KBM-7 (cell line): ENCODE measurements around the gene CLK3.
"Not testable (repeated sequence)": the region's sequence is repeated elsewhere in the genome, so short reads cannot be mapped to it uniquely, and the experiment has no call there.

Source experiments
- DNase-seq: peaks from one replicate; pipeline ENCODE4 v3.0.0-alpha.2; 2015
- in situ Hi-C: fragments of 300-500 bp; cut with MboI; formaldehyde crosslinking; loops from 2 replicates; pipeline ENCODE4 v1.14.3; 2020; ENCODE audit warnings: low sequenced_read_pairs, low pct_unique_long_range_greater_than_20kb, mixed read lengths

CLK3 gene

GRCh38 chr15:74661280-74661679 is 45.6 kb downstream of the CLK3 start:
- in situ Hi-C loops, DNase-seq: not testable (repeated sequence)

DNA sequence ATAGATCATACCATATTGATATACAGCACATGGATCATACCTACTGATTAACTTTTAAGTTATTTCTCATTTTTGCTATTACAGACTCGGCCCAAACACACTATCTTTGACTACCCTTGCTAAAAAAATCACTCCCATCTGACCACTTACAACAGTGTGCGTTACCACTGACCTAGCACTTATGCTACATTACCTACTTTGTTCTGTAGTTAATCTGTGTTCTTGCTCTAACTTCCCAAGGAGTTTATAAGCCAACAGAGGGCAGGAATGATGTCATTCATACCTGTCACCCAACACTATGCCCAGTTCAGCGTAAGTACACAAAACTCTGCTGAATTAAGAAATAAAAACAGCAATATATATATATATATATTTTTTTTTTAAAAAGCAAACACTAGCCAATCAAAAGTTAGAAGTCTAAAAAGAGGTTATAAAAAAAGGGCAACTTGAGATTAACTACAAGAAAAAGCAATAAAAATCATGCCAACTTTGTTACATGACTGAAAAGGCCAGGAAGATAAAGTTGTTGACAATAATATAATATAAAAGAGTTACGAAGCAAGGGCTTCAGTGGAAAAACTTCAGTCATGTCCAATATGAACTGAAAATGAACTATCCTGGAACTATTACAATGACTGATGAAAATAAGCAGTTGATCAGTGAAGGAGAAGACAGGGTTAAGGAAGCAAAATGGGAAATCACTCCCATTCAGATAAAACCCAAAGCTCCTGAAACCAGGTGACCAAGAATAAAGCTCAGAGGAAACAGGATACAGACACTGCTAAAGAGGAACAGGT is 46.6 kb downstream of the CLK3 start:
- DNase-seq: no peak
- in situ Hi-C loops: no loop called here

DNA sequence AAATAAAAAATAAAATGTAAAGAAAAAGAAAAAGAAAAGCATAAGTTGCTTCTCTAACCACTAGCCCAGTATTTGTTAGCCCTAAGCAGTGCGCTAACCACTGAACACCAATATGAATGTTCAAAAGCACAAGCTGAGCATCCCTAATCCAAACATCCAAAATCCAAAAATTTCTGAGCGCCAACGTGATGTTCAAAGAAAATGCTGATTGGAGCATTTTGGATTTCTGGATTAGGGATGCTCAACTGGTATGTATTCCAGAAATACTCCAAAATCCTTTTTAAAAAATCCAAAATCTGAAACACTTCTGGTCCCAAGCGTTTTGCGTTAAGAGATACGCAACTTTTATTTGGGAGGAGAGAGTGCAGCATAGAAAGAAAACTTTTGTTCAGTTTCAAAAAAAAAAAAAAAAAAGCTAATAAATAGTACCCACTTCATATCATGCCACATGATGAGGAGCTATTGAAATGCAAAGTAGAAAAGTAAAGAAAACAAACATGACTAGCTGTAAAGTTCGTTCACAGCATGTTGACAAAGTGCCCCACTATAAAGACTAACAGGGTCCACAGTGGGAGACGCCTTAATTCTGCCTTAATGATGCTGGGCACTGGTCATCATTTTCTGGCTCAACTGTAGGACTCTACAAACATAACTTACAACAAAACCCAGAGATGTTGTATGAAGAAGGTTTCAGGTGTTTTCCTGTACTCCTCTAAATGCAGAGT is 47.8 kb downstream of the CLK3 start:
- DNase-seq: no peak
- in situ Hi-C loops: no loop called here

- in situ Hi-C loops: no loop called here
- DNase-seq: no peak
Observed at GRCh38 chr15:74664028-74664616, 48.5 kb downstream of the CLK3 start.

DNA sequence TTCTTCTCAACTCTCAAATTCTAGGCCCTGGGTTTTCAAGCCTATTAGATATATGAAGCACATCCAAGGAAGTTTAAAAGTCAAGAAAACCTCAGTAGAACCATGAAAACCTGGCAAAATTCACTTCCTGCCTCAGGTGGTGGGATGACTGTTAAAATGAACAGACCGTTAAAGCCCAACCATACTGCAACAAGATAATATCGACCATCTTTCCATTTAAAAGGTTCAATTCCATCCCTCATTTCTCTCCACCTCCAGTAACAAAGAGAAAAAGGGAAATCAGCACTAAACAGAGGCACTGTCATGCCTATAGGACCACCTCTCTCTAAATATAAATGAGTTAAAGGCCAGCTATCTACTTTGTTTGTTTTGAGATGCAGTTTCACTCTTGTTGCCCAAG is 49.0 kb downstream of the CLK3 start:
- in situ Hi-C loops: no loop called here
- no peak for DNase-seq

DNA sequence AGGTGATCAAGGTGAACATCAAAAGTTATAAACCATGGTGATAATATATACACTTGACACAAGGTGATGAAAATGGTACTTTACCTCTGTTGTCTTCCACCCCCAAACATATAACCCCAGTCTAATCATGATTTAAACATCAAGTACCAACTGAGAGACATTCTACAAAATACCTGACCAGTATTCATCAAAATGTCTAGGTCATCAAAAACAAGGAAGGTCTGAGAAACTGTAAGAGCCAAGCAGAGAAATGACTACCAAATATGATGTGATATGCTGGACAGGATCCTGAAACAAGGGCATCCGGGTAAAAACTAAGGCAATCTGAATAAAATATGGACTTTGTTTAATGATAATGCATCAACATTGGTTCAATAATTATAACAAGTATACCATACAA is 52.3 kb downstream of the CLK3 start:
- DNase-seq: no peak
- in situ Hi-C loops: no loop called here

DNA sequence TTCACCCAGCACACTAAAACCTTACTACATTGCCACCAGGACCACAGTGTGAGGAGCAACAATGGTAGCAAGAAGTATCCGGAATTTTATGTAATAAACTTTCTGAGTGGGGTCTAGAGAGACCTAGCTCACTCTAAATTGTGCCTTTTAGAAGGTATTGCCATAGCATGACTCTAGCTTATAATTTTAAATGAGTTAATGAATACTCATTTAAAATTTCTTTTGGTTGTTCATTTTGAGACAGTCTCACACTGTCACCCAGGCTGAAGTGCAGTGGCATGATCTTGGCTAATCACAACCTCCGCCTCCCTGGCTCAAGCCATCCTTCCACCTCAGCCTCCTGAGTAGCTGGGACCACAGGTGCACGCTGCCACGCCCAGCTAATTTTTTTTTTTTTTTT is 54.0 kb downstream of the CLK3 start:
- in situ Hi-C loops: no loop called here
- no peak for DNase-seq

DNA sequence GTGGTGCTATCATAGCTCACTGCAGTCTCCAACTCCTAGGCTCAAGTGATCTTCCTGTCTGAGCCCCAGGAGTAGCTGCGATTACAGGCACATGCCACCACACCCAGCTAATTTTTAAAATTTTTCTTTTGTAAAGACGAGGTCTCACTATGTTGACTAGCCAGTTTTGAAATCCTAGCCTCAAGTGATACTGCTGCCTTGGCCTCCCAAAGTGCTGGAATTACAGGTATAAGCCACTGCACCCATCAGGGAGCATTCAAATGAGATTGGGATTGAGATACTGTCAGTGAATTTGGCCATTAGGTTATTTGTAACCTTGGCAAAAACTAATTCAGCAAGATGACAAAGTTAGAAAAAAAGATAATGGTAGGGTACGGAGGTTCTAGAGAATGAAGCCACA is 58.5 kb downstream of the CLK3 start:
- in situ Hi-C loops: no loop called here
- DNase-seq: no peak

DNA sequence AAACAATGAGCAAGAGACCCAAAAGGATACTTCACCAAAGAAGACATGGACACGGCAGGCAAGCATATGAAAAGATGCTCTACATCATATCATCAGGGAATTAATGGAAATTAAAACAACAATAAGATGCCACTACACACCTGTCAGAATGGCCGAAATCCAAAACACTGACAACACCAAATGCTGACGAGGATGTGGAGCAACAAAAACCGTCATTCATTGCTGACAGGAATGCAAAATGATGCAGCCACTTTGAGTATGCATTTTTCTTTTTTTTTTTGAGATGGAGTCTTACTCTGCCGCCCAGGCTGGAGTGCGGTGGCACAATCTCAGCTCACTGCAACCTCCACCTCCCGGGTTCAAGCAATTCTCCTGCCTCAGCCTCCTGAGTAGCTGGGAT is 61.2 kb downstream of the CLK3 start:
- DNase-seq: no peak
- in situ Hi-C loops: no loop called here
